Stimulated activated CD8-positive, alpha-beta memory T cell treated with anti-CD3 and anti-CD28 coated beads, Interleukin-15, amount 100 ng/mL, for 24 hours (primary cell): Measurements from ENCODE around the gene PALLD.
"Not testable (repeated sequence)": the region's sequence is repeated elsewhere in the genome, so short reads cannot be mapped to it uniquely, and the experiment has no call there.

Experiments used
- DNase-seq: peaks from one replicate; pipeline ENCODE4 v3.0.0-alpha.2; 2020; ENCODE audit warnings: low read depth

Gene PALLD

GRCh38 chr4:168708108-168708507 is 211.3 kb downstream of the PALLD start:
- DNase-seq: no peak

GRCh38 chr4:168710353-168710946 is 213.6 kb downstream of the PALLD start:
- no peak for DNase-seq

- no peak for DNase-seq
Observed at GRCh38 chr4:168711197-168712140, 214.6 kb downstream of the PALLD start.

GRCh38 chr4:168712316-168712890 is 215.6 kb downstream of the PALLD start:
- DNase-seq: no peak

- no peak for DNase-seq
Observed at GRCh38 chr4:168713253-168713652, 216.4 kb downstream of the PALLD start.

GRCh38 chr4:168715896-168716295 is 219.0 kb downstream of the PALLD start:
- no peak for DNase-seq

- no peak for DNase-seq
Observed at GRCh38 chr4:168716406-168717129, 219.7 kb downstream of the PALLD start.

GRCh38 chr4:168717847-168718246 is 221.0 kb downstream of the PALLD start:
- DNase-seq: no peak

- no peak for DNase-seq
Observed at GRCh38 chr4:168719725-168720124, 222.9 kb downstream of the PALLD start.

- DNase-seq: no peak
Observed at GRCh38 chr4:168720396-168720900, 223.6 kb downstream of the PALLD start.

- no peak for DNase-seq
Observed at GRCh38 chr4:168722391-168722790, 225.5 kb downstream of the PALLD start.

- DNase-seq: no peak
Observed at GRCh38 chr4:168723020-168723419, 226.2 kb downstream of the PALLD start.

GRCh38 chr4:168723569-168723968 is 226.7 kb downstream of the PALLD start:
- DNase-seq: no peak

- DNase-seq: no peak
Observed at GRCh38 chr4:168724243-168724642, 227.4 kb downstream of the PALLD start.

GRCh38 chr4:168724686-168725411 is 228.0 kb downstream of the PALLD start:
- DNase-seq: no peak

- DNase-seq: no peak
Observed at GRCh38 chr4:168725930-168726329, 229.1 kb downstream of the PALLD start.

GRCh38 chr4:168727181-168727580 is 230.3 kb downstream of the PALLD start:
- DNase-seq: not testable (repeated sequence)

- no peak for DNase-seq
Observed at GRCh38 chr4:168731006-168731636, 234.3 kb downstream of the PALLD start.

- DNase-seq: no peak
Observed at GRCh38 chr4:168731706-168732414, 235.0 kb downstream of the PALLD start.

GRCh38 chr4:168732714-168733113 is 235.9 kb downstream of the PALLD start:
- no peak for DNase-seq
